GM20000 (cell line): ENCODE data around the gene POP5.
A peak's percentile ranks its signal among the peaks of the same experiment; 100 is the strongest.

Experiments used
- DNase-seq: peaks from one replicate; pipeline ENCODE4 v3.0.0; 2012; ENCODE audit warnings: low spot score
- TF ChIP-seq, protein P1 (sequence below): IDR thresholded peaks from 2 replicates; pipeline ENCODE4 v1.5.1; 2012; ENCODE audit warnings: mild to moderate bottlenecking, control low read depth; ENCODE audit errors: extremely low read depth, missing control alignments

The POP5 gene

DNA sequence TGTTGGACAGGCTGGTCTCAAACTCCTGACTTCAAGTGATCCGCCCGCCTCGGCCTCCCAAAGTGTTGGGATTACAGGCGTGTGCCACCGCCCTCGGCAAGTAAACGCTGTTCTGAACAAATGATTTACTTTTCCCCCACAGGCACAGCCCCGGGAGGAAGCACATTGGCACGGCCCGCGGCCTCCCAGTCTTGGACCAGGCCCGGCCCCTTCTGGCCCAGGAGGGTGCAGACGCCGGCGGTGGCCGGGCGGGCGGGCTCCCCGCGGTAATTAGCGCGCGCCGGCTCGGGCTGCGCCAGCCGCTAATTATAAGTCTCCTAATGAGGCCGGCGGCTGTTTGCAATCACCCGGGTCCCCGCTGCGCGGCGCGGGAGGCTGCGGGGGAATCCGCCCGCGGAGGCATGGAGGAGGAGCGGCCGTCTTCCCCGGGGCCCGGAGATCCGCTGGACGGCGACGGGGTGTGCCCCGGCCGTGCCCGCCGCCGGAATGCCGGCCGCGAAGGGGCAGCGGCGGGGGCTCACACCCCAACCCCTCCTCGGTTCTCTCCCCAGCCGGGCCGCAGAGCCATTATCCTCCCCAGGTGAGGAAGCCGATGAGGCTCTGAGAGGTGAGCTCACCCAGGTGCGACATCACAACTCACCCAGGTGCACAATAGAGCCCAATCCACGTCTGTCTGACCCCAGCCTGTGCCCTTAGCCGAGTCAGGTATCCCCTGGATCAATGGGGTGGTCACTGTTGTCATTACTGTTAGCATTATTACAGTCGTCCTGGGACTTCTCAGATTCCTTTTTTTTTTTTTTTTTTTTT is 3.3 kb upstream of the POP5 start:
- TF ChIP-seq, protein P1, sequence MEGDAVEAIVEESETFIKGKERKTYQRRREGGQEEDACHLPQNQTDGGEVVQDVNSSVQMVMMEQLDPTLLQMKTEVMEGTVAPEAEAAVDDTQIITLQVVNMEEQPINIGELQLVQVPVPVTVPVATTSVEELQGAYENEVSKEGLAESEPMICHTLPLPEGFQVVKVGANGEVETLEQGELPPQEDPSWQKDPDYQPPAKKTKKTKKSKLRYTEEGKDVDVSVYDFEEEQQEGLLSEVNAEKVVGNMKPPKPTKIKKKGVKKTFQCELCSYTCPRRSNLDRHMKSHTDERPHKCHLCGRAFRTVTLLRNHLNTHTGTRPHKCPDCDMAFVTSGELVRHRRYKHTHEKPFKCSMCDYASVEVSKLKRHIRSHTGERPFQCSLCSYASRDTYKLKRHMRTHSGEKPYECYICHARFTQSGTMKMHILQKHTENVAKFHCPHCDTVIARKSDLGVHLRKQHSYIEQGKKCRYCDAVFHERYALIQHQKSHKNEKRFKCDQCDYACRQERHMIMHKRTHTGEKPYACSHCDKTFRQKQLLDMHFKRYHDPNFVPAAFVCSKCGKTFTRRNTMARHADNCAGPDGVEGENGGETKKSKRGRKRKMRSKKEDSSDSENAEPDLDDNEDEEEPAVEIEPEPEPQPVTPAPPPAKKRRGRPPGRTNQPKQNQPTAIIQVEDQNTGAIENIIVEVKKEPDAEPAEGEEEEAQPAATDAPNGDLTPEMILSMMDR = peak; percentile 24
- peak; percentile 73 for DNase-seq

DNA sequence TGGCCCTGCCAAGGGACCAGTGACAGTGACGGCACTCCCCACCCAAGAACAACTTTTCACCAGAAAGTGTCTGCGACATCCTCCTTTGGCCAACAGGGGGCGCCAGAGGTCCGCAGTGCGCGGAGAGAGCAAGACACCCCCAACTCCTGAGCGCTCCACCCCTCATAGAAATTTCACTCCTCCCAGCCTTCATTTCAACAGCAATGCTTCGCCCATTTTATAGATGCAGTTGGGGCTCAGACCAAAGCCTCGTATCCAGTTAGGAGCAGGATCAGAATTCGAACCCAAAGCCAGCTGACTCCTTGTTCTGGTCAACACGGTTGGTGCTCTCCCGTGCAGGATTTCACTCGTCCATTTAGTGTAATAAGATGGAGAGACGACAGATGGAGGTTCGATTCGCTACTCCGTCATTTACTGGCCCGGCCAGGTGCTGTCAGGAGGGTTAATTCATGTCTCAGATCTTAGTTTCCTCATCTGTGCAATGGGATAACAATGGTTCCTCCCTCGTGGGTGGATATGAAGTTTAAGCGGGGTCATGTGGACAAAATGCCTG is 2.4 kb upstream of the POP5 start:
- peak; percentile 87 for DNase-seq
- TF ChIP-seq, protein P1 = peak; percentile 66

DNA sequence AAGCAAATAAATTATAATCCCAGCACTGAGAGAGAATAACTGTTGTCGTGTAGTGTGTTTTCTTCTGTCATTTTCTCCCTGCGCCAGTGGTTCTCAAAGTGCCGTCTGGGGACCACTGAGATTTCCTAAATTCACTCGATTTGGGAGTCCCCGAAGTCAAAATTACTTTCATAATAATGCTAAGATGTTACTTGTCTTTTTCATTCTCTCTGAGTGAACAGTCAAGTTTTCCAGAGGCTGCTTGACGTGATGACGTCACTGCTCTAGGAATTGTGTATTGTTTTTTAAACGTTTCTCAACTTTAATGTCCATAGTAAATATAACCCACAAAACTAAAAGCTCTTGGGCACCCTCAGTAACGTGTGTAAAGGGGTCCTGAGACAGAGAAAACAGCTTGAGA is 796 bp upstream of the POP5 start:
- TF ChIP-seq, protein P1 = no peak
- DNase-seq = no peak

DNA sequence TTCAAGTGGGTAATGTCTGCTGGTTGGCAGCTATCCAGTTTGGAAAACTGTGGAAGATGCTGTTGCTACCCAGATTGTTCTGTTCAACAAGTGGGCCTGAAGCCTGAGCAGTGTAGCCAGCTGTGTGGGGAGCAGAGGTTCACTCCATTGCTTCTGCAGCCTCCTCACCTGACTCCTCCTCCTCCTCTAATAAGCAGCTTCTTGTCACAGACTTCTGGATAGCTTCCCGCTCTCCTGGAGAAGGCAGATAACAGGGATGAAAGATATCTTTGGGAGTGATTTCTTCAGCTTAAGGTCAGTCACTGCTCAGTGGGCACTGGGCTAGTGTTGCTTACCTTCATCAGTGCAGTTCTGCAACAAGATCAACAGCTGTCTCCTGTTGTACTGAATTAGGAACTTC is 2.0 kb downstream of the POP5 start:
- TF ChIP-seq, protein P1 = no peak
- no peak for DNase-seq

DNA sequence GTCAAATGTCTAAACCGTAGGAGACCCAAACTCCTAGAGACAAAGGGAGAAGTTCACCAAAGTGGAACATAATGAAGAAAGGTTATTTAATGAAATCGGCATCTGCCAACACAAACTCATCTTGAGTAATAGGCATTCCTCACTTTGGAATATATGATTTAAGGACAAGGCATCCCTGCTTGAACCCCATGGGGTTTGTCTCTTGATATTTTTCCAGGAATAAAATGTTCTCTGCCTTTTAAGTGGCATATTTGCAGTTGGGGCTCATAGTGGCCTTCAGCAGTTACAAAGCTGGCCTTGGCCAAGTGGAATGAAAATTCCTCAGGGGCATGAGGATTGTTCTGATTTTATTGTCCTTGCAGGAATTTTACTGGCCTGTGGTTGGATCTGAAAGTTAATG is 7.1 kb downstream of the POP5 start:
- no peak for DNase-seq
- TF ChIP-seq, protein P1 = no peak

DNA sequence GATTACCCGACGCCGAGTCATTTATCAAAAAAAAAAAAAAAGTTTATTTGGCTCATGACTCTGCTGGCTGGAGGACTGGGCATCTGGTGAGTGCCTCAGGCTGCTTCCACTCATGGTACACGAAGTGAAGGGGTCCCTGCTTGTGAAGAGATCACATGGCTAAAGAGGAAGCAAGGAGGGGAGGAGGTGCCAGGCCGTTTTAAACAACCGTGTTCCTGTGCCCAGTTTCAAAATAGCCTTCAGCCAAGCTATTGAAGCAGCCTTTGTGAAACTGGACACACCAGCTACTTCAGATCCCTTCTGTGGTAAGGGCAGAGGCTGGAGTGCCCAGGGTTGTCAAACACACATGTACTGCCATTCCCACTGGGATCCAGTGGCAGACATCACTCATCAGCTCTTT is 7.6 kb downstream of the POP5 start:
- DNase-seq = no peak
- TF ChIP-seq, protein P1 = no peak

DNA sequence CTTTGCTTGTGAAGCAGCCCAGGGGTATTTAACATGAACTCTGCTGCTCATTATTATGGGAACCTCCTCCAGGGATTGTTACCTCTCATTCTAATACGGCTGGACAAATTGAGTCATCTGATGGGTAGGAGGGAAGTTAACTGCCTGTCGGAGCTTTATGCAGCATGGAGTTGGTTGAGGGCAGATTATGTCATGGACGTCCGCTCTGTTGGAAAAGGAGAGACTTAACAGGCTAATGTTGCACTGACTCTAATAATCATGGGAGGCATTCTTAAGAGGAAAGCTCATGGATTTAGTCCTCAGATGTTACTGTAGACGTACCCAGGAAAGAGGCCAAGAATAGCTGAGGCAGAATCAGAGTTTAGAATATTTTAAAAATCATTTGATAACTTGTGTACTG is 9.9 kb downstream of the POP5 start:
- TF ChIP-seq, protein P1 = no peak
- no peak for DNase-seq
